ENCODE data around the gene CHIT1.
"Not testable (repeated sequence)": the region's sequence is repeated elsewhere in the genome, so short reads cannot be mapped to it uniquely, and the experiment has no call there.

The CHIT1 gene

GRCh38 chr1:203229471-203230135 lies at the start of gene CHIT1:
Gene CHIT1, minus strand, starts transcription at chr1:203229673. Its CDS starts 37 bp downstream, at chr1:203229636.
- no peak for ATAC-seq

GRCh38 chr1:203278885-203279406 lies 49.5 kb upstream of the CHIT1 start:
- ATAC-seq, result no peak

- ATAC-seq, result no peak
These were observed 48.8 kb upstream of the CHIT1 start for GRCh38 chr1:203278082-203278884.

GRCh38 chr1:203276916-203277545 lies 47.6 kb upstream of the CHIT1 start:
- no peak for ATAC-seq

DNA sequence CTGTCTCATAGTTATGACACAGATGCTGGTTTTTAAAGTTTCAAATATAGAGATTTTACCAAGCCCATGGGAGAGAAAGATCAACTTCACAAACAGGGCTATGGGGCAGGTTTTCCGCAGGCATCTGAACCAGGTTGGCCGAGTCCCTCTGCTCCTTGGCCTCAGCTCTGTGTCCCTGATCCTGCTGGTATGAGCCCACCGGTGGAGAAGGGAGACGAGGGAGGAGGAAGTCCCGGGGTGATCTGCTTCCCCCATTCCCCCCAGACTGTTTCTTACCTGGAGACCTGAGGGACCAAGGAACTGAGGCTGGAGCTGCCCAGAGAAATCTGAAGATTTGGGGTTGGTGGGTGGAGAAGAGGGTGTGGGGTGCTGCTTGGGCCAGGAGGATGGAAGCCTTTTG lies 46.9 kb upstream of the CHIT1 start:
- ATAC-seq, result no peak

- ATAC-seq, result no peak
These were observed 46.3 kb upstream of the CHIT1 start for GRCh38 chr1:203275656-203276272.

GRCh38 chr1:203274603-203275381 lies 45.3 kb upstream of the CHIT1 start:
- no peak for ATAC-seq

- ATAC-seq, result peak in 1 of 2 donors; percentile 12
These were observed 44.6 kb upstream of the CHIT1 start for GRCh38 chr1:203273869-203274602.

DNA sequence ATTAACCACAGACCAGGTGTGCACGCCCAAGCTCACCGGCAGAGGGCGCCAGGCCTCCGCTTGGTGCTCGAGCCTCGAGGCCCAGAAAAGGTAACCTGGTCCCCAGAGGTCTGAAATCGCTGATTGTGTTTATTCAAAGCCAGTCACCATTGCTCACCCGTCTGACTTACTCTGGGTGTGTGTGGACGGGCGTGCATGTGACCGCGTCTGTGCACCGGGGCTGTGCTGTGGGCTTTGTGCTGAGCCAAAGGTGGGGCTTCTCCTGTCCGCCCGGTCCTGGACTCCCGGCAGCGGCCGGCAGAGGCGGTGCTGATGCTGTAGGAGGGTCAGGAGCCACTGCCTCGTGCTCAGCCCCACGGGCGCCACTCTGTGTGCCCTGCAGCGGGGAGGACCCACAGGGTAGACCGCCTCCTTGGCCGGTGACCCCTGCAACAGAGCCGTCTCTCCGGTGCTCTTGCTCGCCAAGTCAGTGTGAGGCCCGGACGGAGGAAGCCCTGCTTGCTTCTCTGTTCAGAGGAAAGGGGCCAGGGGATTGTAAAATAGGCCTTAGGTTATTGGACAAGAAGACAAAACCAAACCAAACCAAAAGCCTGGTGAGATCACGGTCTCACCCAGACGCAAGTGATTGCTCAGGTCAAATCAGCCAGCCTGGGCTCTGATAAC lies 43.9 kb upstream of the CHIT1 start:
- peak; percentile 93 to 94 for ATAC-seq

DNA sequence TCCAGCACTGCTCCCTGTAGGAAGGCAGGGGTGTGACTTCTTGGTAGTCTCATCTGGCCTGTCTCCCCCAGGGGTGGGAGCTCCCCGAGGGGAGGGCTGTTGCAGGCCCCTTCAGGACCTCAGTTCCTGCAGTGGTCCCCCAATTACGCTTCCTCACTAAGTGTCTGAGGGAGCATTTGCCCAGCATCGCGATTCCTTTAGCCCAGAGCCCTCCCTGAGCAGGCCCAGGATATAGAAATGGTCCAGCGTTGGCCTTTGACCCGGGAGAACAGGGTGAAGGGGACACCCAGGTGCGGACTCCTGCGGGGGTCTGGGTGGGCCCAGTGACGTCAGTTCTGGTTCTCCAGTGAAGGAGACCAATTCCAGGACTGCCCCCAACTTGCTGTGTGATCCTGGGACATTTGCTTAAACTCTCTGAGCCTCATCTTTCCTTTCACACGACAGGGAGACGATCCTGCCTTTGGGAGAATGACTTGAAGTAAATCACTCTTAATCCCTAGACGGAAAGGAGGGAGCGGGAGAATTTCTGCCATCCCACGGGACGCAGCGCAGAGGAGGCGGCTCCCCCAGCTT lies 43.2 kb upstream of the CHIT1 start:
- ATAC-seq, result no peak

DNA sequence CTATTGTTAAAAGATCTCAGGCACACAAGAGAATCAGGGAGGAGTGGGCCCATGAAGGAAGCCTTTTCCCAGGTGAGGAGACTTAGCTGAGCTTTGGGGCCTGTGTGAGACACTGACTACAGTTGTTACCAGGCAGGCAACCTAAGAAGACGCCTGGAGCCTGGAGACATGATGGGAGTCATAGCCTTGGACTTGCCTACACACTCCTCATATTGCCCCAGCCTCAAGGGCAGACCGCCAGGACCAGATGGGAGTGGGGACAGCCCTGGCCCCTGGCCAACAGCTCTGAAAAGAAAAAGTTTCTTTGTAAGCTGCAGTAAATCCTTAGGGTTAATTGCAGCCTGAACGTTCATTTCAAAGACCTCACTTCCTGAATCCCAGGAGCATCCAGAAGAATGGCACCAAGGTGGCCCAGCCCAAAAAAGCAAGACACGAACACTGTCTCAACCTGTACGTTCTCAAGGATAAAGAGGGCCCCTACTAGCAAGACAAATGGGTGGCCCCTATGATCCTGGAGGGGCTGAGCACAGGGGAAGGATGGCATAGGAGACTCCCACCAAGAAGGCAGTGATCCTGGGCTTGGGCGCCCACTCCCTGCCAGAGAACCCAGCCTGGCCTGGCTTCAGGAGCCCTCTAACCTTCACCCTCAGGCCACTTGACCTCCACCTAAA lies 42.6 kb upstream of the CHIT1 start:
- no peak for ATAC-seq

- ATAC-seq, result peak; percentile 40 to 50
These were observed 41.7 kb upstream of the CHIT1 start for GRCh38 chr1:203271018-203271743.

- no peak for ATAC-seq
These were observed 41.0 kb upstream of the CHIT1 start for GRCh38 chr1:203270448-203270847.

- ATAC-seq, result no peak
These were observed 40.2 kb upstream of the CHIT1 start for GRCh38 chr1:203269654-203270020.

GRCh38 chr1:203268901-203269653 lies 39.6 kb upstream of the CHIT1 start:
- peak in 1 of 2 donors; percentile 3 for ATAC-seq

- ATAC-seq, result no peak
These were observed 38.4 kb upstream of the CHIT1 start for GRCh38 chr1:203267912-203268311.

DNA sequence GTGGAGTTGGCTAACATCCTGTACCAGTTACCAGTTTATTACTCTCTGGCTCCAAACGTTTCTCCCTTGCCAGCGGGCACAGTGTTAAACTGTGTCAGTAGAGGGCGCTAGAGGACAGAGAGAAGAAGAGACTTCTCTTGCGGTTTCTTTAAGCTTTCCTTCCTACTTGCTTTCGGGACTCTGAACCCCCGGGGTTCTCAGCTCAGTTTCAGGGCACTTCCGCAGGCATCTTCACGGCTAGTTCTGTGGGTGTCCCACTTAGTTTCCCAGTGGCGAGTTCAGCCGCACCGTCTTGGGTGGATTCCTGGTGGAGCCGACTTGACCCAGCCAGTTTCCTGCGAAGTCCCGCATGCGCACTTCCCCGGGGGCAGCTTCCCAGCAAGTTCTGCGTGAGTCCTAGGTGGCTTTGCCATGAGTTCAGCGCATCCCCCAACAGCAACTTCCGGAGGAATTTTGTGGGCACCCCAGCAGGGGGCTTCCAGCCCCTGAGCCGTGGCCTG lies 37.9 kb upstream of the CHIT1 start:
- peak; percentile 67 to 73 for ATAC-seq

GRCh38 chr1:203266140-203266539 lies 36.7 kb upstream of the CHIT1 start:
- not testable (repeated sequence) for ATAC-seq
